ENCODE data around the gene NKX6-2. TPM values are rescaled to one million over a fixed set of nuclear protein-coding genes. Genes with fewer than 3 reads are reported as not detected.

The NKX6-2 gene
- total RNA-seq (2021; fragmentation: NEBNext Ultra II Directional; extraction: Animal tissue kit (Norgen Biotek cat#: 25700)) (not detected in 2 replicates), polyA plus RNA-seq (2011; rRNA removed) (0.06 and 0.14 TPM in 2 replicates), polyA minus RNA-seq (2011; rRNA and poly(A)+ RNA removed) (not detected in 2 replicates)
- 0.09 TPM for polyA plus RNA-seq (2011; cell fraction: cytosol; rRNA removed)
- polyA plus RNA-seq (2011; cell fraction: nucleus; rRNA removed) = 0.11 TPM
- polyA plus RNA-seq (2012, experiment 1 of 2) = 2.4 to 6.7 TPM (median 4.4 TPM) in 4 replicates
- polyA plus RNA-seq (2012, experiment 2 of 2) = 0.08 TPM
- polyA plus RNA-seq (2013, experiment 1 of 2) = not detected
- not detected for polyA plus RNA-seq (2013, experiment 2 of 2)
- not detected for polyA minus RNA-seq (2011; cell fraction: cytosol; rRNA and poly(A)+ RNA removed)
- polyA minus RNA-seq (2011; cell fraction: nucleus; rRNA and poly(A)+ RNA removed) = not detected
- long read RNA-seq, experiment 1 = 0 reads
- long read RNA-seq, experiment 2 = 0 reads

- Histone ChIP-seq H3K4me2 (ENCODE audit: insufficient read depth in 1 of 2, low read depth in 2 of 2, low read length in 2 of 2) (peak within 1 kb of the TSS; percentile 46 to 78), H2BK120ac (replicated peaks; ENCODE audit: low read depth, low read length) (no peak within 1 kb of the TSS)
- TF ChIP-seq RAD21 (IDR thresholded peaks at IDR 0.05 in 1 of 2, conservative IDR thresholded peaks at IDR 0.05 in 1 of 2; ENCODE audit: low read depth in 2 of 2, low read length in 2 of 2) (no peak), KDM4A (IDR thresholded peaks at IDR 0.05; ENCODE audit: low read depth, low read length, severe bottlenecking) (peak; percentile 59), TAF7 (optimal IDR thresholded peaks at IDR 0.05; ENCODE audit: borderline replicate concordance, low read depth, low read length) (no peak), CBX8 (IDR thresholded peaks at IDR 0.05; ENCODE audit: borderline replicate concordance, low read depth, low read length) (no peak), CHD1 (IDR thresholded peaks at IDR 0.05; ENCODE audit: low read depth, low read length) (no peak), USF2 (IDR thresholded peaks at IDR 0.05; ENCODE audit: low read length) (no peak), YY1 (IDR thresholded peaks at IDR 0.05; ENCODE audit: low read depth, low read length) (peak; percentile 67; the same call in 1 of the 2 replicates)
These were observed at the start of gene NKX6-2 for GRCh38 chr10:132785723-132786475. NKX6-2 (minus strand) TSS chr10:132786147; CDS start chr10:132785948, 199 bp downstream.

More at GRCh38 chr10:132785723-132786475, at the start of gene NKX6-2:
- Histone ChIP-seq H3K18ac (ENCODE audit: extremely low read depth, low read length) (peak within 1 kb of the TSS; percentile 32), H3K14ac (ENCODE audit: insufficient read length) (no peak within 1 kb of the TSS), H3K27me3 (replicated peaks in 1 of 4; ENCODE audit: control insufficient read depth in 3 of 4, extremely low read depth in 1 of 4, insufficient read depth in 3 of 4, low read length in 3 of 4) (peaks cover 75 to 94% (median 90%) of the 10 kb centered on the region in 4 experiments), H4K5ac (ENCODE audit: insufficient read length, low read depth, low read length) (no peak within 1 kb of the TSS), H3K9ac (replicated peaks in 1 of 4; ENCODE audit: extremely low read depth in 1 of 4, low read depth in 3 of 4, low read length in 3 of 4) (no peak within 1 kb of the TSS), H2BK5ac (ENCODE audit: low read depth, low read length) (no peak within 1 kb of the TSS), H3K4me1 (replicated peaks in 1 of 4; ENCODE audit: control insufficient read depth in 3 of 4, insufficient read depth in 4 of 4, low read length in 3 of 4) (peaks cover 0 to 29% (median 12%) of the 10 kb centered on the region in 4 experiments; a peak in 6 of 7 replicates), H3K56ac (replicated peaks; ENCODE audit: insufficient read length, low read depth, low read length) (no peak within 1 kb of the TSS), H2BK12ac (ENCODE audit: low read depth, low read length) (no peak within 1 kb of the TSS), H2BK15ac (ENCODE audit: low read length) (no peak within 1 kb of the TSS), H3K4ac (replicated peaks; ENCODE audit: insufficient read length, low read depth, low read length) (no peak within 1 kb of the TSS), H3K79me2 (ENCODE audit: control insufficient read depth in 1 of 2, insufficient read depth in 2 of 2, low read length in 2 of 2) (no peaks in the 10 kb centered on the region), H3K4me3 (ENCODE audit: extremely low read depth in 1 of 4, insufficient read depth in 2 of 4, low read depth in 3 of 4, low read length in 4 of 4) (peak within 1 kb of the TSS in 2 of 4 experiments; percentile 18 to 62; a peak in 3 of 8 replicates), H4K91ac (replicated peaks; ENCODE audit: insufficient read length, low read length) (no peak within 1 kb of the TSS), H3K23me2 (ENCODE audit: low read depth, low read length) (peaks cover 7% of the 10 kb centered on the region; the same call in 1 of the 2 replicates), H2BK20ac (ENCODE audit: low read length) (no peak within 1 kb of the TSS), H3K79me1 (ENCODE audit: low read depth, low read length) (no peaks in the 10 kb centered on the region), H3K9me3 (ENCODE audit: insufficient read depth in 2 of 2, low read depth in 1 of 2, low read length in 1 of 2) (no peaks in the 10 kb centered on the region; a peak in 1 of 4 replicates), H3K27ac (ENCODE audit: low read depth, low read length) (no peak within 1 kb of the TSS), H3K23ac (ENCODE audit: insufficient read length) (no peak within 1 kb of the TSS), H2AFZ (ENCODE audit: low read length) (no peak within 1 kb of the TSS), H4K20me1 (replicated peaks in 1 of 2; ENCODE audit: control insufficient read depth in 1 of 2, insufficient read depth in 2 of 2, low read length in 2 of 2) (peaks cover 7 to 13% of the 10 kb centered on the region in 2 experiments), H2AK5ac (ENCODE audit: low read depth, low read length) (no peak within 1 kb of the TSS), H3K36me3 (ENCODE audit: control insufficient read depth in 2 of 4, insufficient read depth in 4 of 4, low read length in 3 of 4) (peaks cover 0 to 28% (median 0%) of the 10 kb centered on the region in 4 experiments; a peak in 2 of 8 replicates), H4K8ac (ENCODE audit: extremely low read depth, insufficient read depth, low read length) (peak within 1 kb of the TSS; percentile 68; the same call in 1 of the 2 replicates)
- ChIA-PET POLR2A (ENCODE audit: partially characterized antibody) (no interaction called here), CTCF (ENCODE audit: partially characterized antibody) (interaction anchor here (1.2 kb wide), 1 partner anchor 131 kb away, joined by 3 read pairs; no protein-coding TSS in a partner anchor)
- FAIRE-seq (no peak), DNase-seq (ENCODE audit: low read depth in 1 of 2, low spot score in 2 of 2) (no peak)
- WGBS, 2 experiments (ENCODE audit: extremely low coverage in 1 of 2, insufficient coverage in 1 of 2, insufficient read length in 1 of 2, insufficient replicate concordance in 2 of 2, low coverage in 1 of 2, low lambda C conversion rate in 2 of 2, missing lambda C conversion rate in 1 of 2) = 11% methylated on average over 8 of the region's 119 CpGs; no CpG with 5 or more reads in 1 of the 2 experiments

Data from H1 (cell line).